Measurements from ENCODE around the gene TMEM109.

TMEM109 gene

GRCh38 chr11:60899046-60899936 lies 14.7 kb upstream of the TMEM109 start:
- Histone ChIP-seq H3K9me3 (ENCODE audit: control insufficient read depth, low read length) (no peaks in the 10 kb centered on the region), H3K79me2 (peaks cover 21% of the 10 kb centered on the region), H3K9ac (no peak overlapping the region), H3K4me1 (peaks cover under 1% of the 10 kb centered on the region), H3K36me3 (ENCODE audit: control insufficient read depth, insufficient read depth, low read length) (no peaks in the 10 kb centered on the region), H2AFZ (no peak overlapping the region), H3K27ac (peak overlapping the region; percentile 15), H3K27me3 (ENCODE audit: control insufficient read depth, insufficient read depth, low read length) (no peaks in the 10 kb centered on the region), H3K4me2 (ENCODE audit: low read length) (no peak overlapping the region), H3K4me3 (ENCODE audit: low read depth, low read length) (no peak overlapping the region)
- TF ChIP-seq CTCF (IDR thresholded peaks at IDR 0.05), result peak; percentile 90

- no peaks in the 10 kb centered on the region for H3K27me3 ChIP-seq (ENCODE audit: control insufficient read depth, insufficient read depth, low read length)
- no peak overlapping the region for H3K9ac ChIP-seq
- H3K4me2 ChIP-seq (ENCODE audit: low read length), result no peak overlapping the region
- H3K9me3 ChIP-seq (ENCODE audit: control insufficient read depth, low read length), result no peaks in the 10 kb centered on the region
- no peak overlapping the region for H2AFZ ChIP-seq
- no peak overlapping the region for H3K4me3 ChIP-seq (ENCODE audit: low read depth, low read length)
- peaks cover 6% of the 10 kb centered on the region for H3K4me1 ChIP-seq
- TF ChIP-seq CTCF (IDR thresholded peaks at IDR 0.05), result no peak
- H3K79me2 ChIP-seq, result peaks cover 28% of the 10 kb centered on the region
- H3K36me3 ChIP-seq (ENCODE audit: control insufficient read depth, insufficient read depth, low read length), result no peaks in the 10 kb centered on the region
- no peak overlapping the region for H3K27ac ChIP-seq
These were observed 14.0 kb upstream of the TMEM109 start for GRCh38 chr11:60899977-60900376.

DNA sequence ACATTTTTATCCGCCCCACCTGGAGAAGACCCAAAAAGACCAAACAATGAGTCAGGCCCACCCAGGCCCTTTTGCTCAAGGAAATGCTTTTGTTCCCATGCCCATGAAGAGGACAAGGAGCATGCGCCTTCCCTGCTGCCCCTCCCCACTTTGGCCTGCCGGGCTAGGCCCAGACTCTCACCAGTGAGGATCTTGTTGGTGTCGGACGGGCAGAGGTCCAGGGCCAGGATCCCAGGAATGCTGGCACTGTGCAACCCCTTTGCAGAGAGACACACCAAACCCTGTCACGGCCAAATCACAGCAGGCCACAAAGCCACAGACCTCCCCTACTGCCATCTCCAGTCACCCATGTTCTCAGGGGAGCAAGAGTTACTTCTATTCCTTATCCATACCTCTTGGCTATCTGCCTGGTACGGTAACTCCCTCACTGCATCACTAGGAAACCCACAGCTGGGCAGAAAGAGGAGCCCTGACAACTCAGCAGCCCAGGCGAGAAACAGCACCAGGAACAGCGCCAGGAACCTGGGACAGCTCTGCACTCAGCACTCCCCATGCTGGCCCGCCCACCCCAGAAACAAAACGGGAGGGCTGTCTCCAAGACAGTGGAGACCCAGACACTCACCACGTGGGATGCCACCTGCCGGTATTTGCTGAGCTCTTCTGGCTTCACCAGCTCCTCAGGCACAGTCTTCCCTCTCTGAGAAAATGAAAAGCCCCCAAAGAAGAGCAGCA lies 13.1 kb upstream of the TMEM109 start:
- H3K4me1 ChIP-seq, result peaks cover 12% of the 10 kb centered on the region
- no peak overlapping the region for H3K4me3 ChIP-seq (ENCODE audit: low read depth, low read length)
- no peak overlapping the region for H3K4me2 ChIP-seq (ENCODE audit: low read length)
- no peaks in the 10 kb centered on the region for H3K9me3 ChIP-seq (ENCODE audit: control insufficient read depth, low read length)
- TF ChIP-seq CTCF (IDR thresholded peaks at IDR 0.05), result no peak
- no peak overlapping the region for H3K9ac ChIP-seq
- H3K79me2 ChIP-seq, result peaks cover 37% of the 10 kb centered on the region
- H2AFZ ChIP-seq, result no peak overlapping the region
- no peaks in the 10 kb centered on the region for H3K36me3 ChIP-seq (ENCODE audit: control insufficient read depth, insufficient read depth, low read length)
- no peaks in the 10 kb centered on the region for H3K27me3 ChIP-seq (ENCODE audit: control insufficient read depth, insufficient read depth, low read length)
- peak overlapping the region; percentile 66 for H3K27ac ChIP-seq

- Histone ChIP-seq H3K4me3 (ENCODE audit: low read depth, low read length) (no peak overlapping the region), H3K9ac (no peak overlapping the region), H3K27me3 (ENCODE audit: control insufficient read depth, insufficient read depth, low read length) (no peaks in the 10 kb centered on the region), H3K27ac (no peak overlapping the region), H2AFZ (no peak overlapping the region), H3K4me2 (ENCODE audit: low read length) (no peak overlapping the region), H3K4me1 (peaks cover 12% of the 10 kb centered on the region), H3K36me3 (ENCODE audit: control insufficient read depth, insufficient read depth, low read length) (no peaks in the 10 kb centered on the region), H3K9me3 (ENCODE audit: control insufficient read depth, low read length) (no peaks in the 10 kb centered on the region), H3K79me2 (peaks cover 35% of the 10 kb centered on the region)
- TF ChIP-seq CTCF (IDR thresholded peaks at IDR 0.05), result no peak
These were observed 11.3 kb upstream of the TMEM109 start for GRCh38 chr11:60902625-60903024.

All from parathyroid adenoma (tissue), 2 donors.